H54 (cell line): ENCODE results near the gene PRSS2.

Experiments
- DNase-seq: peaks from one replicate; pipeline ENCODE4 v3.0.0; 2011; ENCODE audit warnings: low spot score, mixed read lengths; ENCODE audit not compliant: insufficient read length
- FAIRE-seq: peaks from 3 replicates; lab custom pipeline; 2011; peaks lifted over from hg19 to GRCh38; lab: Jason Lieb, UNC
- POLR2A ChIP-seq: IDR thresholded peaks from 2 replicates; pipeline ENCODE4 v1.6.1; 2011; ENCODE audit warnings: low read depth, mild to moderate bottlenecking, low read length

Gene PRSS2

GRCh38 chr7:142797391-142798377, 26.9 kb downstream of the PRSS2 start:
- no peak for TF ChIP-seq POLR2A
- DNase-seq (no peak), FAIRE-seq (no peak)

- no peak for FAIRE-seq
These were observed 28.0 kb downstream of the PRSS2 start for GRCh38 chr7:142798451-142799436.

GRCh38 chr7:142799437-142799835, 28.7 kb downstream of the PRSS2 start:
- FAIRE-seq (no peak), DNase-seq (no peak)
- TF ChIP-seq POLR2A, result no peak

More at GRCh38 chr7:142798451-142799436, 28.0 kb downstream of the PRSS2 start:
- no peak for TF ChIP-seq POLR2A
- DNase-seq, result no peak

GRCh38 chr7:142800088-142800487, 29.3 kb downstream of the PRSS2 start:
- no peak for FAIRE-seq

GRCh38 chr7:142800699-142801260, 30.0 kb downstream of the PRSS2 start:
- DNase-seq (no peak), FAIRE-seq (no peak)
- no peak for TF ChIP-seq POLR2A

More at GRCh38 chr7:142800088-142800487, 29.3 kb downstream of the PRSS2 start:
- no peak for DNase-seq
- no peak for TF ChIP-seq POLR2A

GRCh38 chr7:142801601-142802295, 31.0 kb downstream of the PRSS2 start:
- no peak for TF ChIP-seq POLR2A
- no peak for FAIRE-seq
- DNase-seq, result no peak

- DNase-seq (no peak), FAIRE-seq (no peak)
- no peak for TF ChIP-seq POLR2A
These were observed 31.5 kb downstream of the PRSS2 start for GRCh38 chr7:142802301-142802700.

- FAIRE-seq (no peak), DNase-seq (no peak)
- no peak for TF ChIP-seq POLR2A
These were observed 33.1 kb downstream of the PRSS2 start for GRCh38 chr7:142803901-142804300.

GRCh38 chr7:142804728-142805207, 34.0 kb downstream of the PRSS2 start:
- FAIRE-seq (no peak), DNase-seq (no peak)
- TF ChIP-seq POLR2A, result no peak

- TF ChIP-seq POLR2A, result no peak
- DNase-seq (no peak), FAIRE-seq (no peak)
These were observed 34.7 kb downstream of the PRSS2 start for GRCh38 chr7:142805350-142806021.

GRCh38 chr7:142806022-142806356, 35.2 kb downstream of the PRSS2 start:
- TF ChIP-seq POLR2A, result no peak
- FAIRE-seq, result no peak
- DNase-seq, result no peak

GRCh38 chr7:142806957-142807356, 36.2 kb downstream of the PRSS2 start:
- DNase-seq (no peak), FAIRE-seq (no peak)
- TF ChIP-seq POLR2A, result no peak
